Activated naive CD4-positive, alpha-beta T cell treated with anti-CD3 and anti-CD28 coated beads, Interleukin-2, amount 50 U/mL, for 24 hours (primary cell): Measurements from ENCODE around the gene CLSTN2.

Source experiments
- H3K27ac Mint-ChIP-seq: one replicate; pipeline ENCODE4 v1.8.0; 2021; ENCODE audit warnings: mild to moderate bottlenecking, mixed read lengths
- H3K27me3 Mint-ChIP-seq: one replicate; pipeline ENCODE4 v1.8.0; 2021; ENCODE audit warnings: mixed read lengths
- H3K36me3 Mint-ChIP-seq: one replicate; pipeline ENCODE4 v1.8.0; 2021; ENCODE audit warnings: mixed read lengths
- H3K4me1 Mint-ChIP-seq: one replicate; pipeline ENCODE4 v1.8.0; 2021; ENCODE audit warnings: mixed read lengths
- H3K4me3 Mint-ChIP-seq: one replicate; pipeline ENCODE4 v1.8.0; 2021; ENCODE audit warnings: mild to moderate bottlenecking, mixed read lengths
- H3K9me3 Mint-ChIP-seq: one replicate; pipeline ENCODE4 v1.8.0; 2021; ENCODE audit warnings: mixed read lengths

Gene CLSTN2

DNA sequence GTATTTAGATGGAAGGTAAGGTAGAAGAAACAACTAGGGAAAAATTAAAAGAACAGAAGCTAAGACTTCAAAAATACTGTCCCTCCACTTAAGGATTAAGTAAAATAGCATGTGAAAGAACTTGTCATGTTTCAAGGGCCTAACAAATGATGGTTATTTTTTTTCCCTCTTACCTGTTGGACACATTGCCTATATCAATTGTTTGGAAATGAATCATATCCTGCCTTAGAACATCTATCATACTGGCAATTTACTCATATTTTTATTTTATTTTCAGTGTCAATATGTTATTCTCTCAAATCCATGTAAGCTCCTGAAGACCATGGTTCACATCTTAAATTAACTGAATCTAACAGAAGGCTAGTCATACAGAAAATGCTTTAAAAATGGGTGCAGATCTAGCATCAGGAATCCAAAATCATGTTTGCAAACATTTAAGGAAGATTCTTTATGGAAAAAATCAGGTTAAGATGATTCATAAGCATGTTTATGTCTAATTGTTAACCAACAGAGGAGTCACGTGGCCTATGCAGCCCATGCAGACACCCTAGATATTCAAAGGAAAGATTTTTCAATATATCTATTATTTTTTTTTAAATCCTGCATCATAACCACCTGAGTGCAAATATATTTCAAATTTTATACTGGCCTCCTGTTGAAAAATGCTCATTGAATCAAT is 607.1 kb downstream of the CLSTN2 start:
- no peaks in the 10 kb centered on the region for H3K4me1 Mint-ChIP-seq
- no peak overlapping the region for H3K4me3 Mint-ChIP-seq
- H3K36me3 Mint-ChIP-seq: no peaks in the 10 kb centered on the region
- no peaks in the 10 kb centered on the region for H3K9me3 Mint-ChIP-seq
- H3K27me3 Mint-ChIP-seq: peaks cover 2% of the 10 kb centered on the region
- H3K27ac Mint-ChIP-seq: no peak overlapping the region

DNA sequence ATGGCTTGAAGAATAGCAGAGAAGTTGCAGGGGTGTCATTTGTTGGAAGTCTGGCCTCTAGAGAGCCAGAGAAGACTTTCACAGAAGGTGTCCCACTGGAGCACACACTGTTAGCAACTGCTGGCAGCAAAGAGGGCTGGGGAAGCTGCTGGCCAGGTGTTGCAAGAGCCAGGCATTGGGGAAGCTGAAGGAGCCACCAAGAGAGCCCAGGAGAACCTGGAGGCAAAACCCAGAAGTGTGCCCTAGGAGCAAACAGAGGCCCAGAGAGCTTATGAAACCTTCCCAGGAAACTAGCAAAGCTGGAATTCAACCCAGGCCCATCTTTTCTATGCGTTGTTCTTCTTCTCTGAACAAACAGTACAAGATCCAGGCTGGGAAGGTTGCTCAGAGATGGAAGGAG is 610.2 kb downstream of the CLSTN2 start:
- Mint-ChIP-seq H3K36me3 (no peaks in the 10 kb centered on the region), H3K9me3 (no peaks in the 10 kb centered on the region), H3K27me3 (no peaks in the 10 kb centered on the region), H3K4me1 (no peaks in the 10 kb centered on the region), H3K4me3 (no peak overlapping the region), H3K27ac (no peak overlapping the region)

DNA sequence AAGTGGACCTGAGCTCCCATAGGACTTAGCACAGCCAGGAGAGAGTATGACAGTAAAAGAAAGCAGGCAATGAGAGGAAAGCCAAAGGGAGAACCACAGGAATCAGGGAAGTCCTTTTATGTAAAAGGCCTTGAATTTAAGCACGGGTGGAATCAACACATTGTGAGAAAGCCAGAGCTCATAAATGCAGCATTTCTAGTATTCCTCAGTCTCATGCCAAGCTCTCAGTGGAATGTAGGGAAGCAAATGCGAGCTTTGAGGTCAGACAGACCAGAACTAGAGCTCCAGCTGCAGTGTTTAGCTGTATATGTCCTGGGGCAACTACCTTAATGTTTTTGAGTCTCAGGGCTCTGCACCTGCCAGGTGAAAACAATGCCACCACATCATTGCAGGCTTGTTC is 610.8 kb downstream of the CLSTN2 start:
- H3K9me3 Mint-ChIP-seq: no peaks in the 10 kb centered on the region

DNA sequence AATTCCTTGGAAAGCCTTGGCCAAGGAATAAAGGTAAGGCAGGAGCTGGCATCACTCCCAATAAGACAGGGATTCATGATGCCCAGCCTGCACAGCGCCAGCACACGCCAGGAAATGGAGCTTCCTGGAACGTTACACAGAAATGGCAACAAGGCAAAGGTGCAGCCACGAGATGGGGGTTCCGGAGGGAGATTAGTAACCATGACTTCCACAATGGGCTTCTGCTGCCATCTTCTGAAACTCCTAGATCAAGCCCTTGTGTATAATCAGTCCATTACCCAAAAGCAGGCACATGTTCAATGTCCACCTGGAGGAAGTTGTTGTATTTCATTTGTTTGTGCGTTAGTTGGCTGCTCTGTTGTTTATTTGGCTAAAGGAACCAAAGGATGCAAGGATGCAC is 611.7 kb downstream of the CLSTN2 start:
- no peaks in the 10 kb centered on the region for H3K4me1 Mint-ChIP-seq
- H3K9me3 Mint-ChIP-seq: no peaks in the 10 kb centered on the region
- no peaks in the 10 kb centered on the region for H3K27me3 Mint-ChIP-seq
- no peak overlapping the region for H3K4me3 Mint-ChIP-seq
- no peak overlapping the region for H3K27ac Mint-ChIP-seq
- H3K36me3 Mint-ChIP-seq: no peaks in the 10 kb centered on the region

More for the DNA sequence above, 610.8 kb downstream of the CLSTN2 start:
- H3K36me3 Mint-ChIP-seq: no peaks in the 10 kb centered on the region
- no peak overlapping the region for H3K27ac Mint-ChIP-seq
- H3K27me3 Mint-ChIP-seq: no peaks in the 10 kb centered on the region
- no peaks in the 10 kb centered on the region for H3K4me1 Mint-ChIP-seq
- no peak overlapping the region for H3K4me3 Mint-ChIP-seq

DNA sequence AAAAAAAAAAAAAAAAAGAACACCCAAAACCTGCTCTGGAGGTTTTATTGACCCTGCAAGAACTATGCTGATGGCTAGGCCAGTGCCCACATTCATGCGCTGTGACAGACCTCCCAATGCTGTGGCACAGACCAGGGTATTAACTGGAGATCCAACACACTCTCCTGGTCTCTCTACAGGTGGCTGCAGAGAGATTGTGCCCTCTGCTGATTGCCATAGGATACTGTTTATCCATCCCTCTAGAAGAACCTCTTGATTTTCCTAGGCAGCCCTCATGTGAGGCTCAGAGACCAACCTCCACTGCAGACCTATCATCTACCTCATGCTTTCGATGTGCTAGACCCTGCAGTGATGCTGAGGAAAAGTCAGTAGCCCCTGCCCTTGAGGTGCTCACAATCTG is 617.4 kb downstream of the CLSTN2 start:
- Mint-ChIP-seq H3K9me3 (no peaks in the 10 kb centered on the region), H3K36me3 (no peaks in the 10 kb centered on the region), H3K4me3 (no peak overlapping the region), H3K4me1 (no peaks in the 10 kb centered on the region), H3K27me3 (no peaks in the 10 kb centered on the region), H3K27ac (no peak overlapping the region)

DNA sequence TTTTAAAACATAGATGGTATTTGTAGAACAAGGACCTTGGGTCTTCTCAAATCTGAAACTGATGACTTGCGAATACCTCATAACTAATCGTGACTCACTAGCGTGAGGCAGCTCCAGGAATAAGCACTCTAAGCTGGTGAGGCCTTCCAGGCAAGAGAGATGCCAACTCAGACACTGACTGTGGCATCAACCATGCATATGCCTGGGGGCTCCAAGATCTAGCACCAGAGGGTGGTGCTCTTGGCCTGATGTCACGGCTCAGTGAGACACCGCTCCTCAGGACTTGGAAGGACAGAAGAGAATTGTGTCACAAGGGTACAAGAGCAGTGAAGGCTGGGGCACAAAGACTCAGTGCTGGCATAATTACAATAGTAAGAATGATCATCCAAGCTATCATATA is 617.9 kb downstream of the CLSTN2 start:
- no peaks in the 10 kb centered on the region for H3K27me3 Mint-ChIP-seq
- no peaks in the 10 kb centered on the region for H3K4me1 Mint-ChIP-seq

DNA sequence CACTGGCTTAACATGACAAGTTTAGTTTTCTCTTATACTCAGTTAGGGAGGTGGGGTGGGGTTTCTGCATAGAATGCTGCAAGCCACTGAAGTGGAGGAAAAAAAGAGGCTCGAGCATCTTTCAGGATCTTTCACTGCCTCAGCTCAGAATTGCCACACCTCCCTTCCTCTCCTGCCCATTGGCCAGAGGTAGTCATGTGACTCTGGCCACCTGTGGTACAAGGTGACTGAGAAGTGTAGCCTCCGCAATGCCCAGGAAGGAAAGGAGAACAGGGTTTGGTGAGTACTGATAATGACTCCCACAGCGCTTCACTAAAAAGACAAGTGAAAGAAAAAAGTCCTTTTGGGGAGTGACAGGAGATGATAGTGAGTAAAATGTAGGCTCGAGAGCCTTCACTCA is 618.6 kb downstream of the CLSTN2 start:
- Mint-ChIP-seq H3K27me3 (no peaks in the 10 kb centered on the region), H3K4me1 (no peaks in the 10 kb centered on the region), H3K9me3 (no peaks in the 10 kb centered on the region), H3K27ac (no peak overlapping the region), H3K4me3 (no peak overlapping the region), H3K36me3 (no peaks in the 10 kb centered on the region)

More for the DNA sequence above, 617.9 kb downstream of the CLSTN2 start:
- Mint-ChIP-seq H3K9me3 (no peaks in the 10 kb centered on the region), H3K36me3 (no peaks in the 10 kb centered on the region), H3K27ac (no peak overlapping the region), H3K4me3 (no peak overlapping the region)

DNA sequence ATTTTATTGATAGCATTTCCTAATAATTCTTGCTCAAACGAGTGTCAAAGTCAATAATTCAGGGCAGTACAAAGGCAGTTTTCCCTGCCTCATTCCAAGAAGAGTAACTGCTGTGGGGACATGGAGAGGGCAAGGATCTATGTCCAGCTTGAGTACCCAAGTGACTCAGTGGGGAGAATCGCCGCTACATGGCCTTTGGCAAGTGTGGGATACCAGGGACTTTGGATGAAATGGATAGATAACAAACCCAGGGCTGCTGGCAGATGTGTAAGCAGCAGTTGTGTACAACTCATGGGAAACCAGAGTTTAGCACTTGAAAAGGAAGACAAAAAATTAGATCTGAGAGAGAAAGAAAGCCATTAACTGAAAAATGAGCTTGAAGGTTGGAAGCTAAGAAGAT is 620.7 kb downstream of the CLSTN2 start:
- H3K27me3 Mint-ChIP-seq: no peaks in the 10 kb centered on the region
- H3K27ac Mint-ChIP-seq: no peak overlapping the region
- no peak overlapping the region for H3K4me3 Mint-ChIP-seq
- H3K36me3 Mint-ChIP-seq: no peaks in the 10 kb centered on the region
- H3K4me1 Mint-ChIP-seq: no peaks in the 10 kb centered on the region
- H3K9me3 Mint-ChIP-seq: no peaks in the 10 kb centered on the region

DNA sequence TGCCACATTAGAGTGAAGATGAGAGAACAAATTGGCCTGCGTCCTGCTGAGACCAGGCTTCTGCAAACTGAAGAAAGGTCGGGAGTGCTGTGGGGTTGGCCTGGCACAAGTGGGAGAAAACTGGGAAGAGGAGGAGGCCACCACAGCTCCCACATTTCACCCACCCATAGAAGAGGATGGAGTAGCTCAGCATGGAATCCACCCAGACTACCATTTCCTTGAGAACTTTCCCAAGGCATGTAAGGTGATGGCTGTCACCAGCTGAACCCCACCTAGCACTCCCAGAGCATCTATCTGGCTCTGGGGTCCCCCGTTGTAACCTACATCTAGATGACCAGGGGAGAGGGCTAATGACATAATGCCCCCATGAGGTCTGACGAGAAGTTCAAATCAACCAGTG is 622.5 kb downstream of the CLSTN2 start:
- H3K9me3 Mint-ChIP-seq: no peaks in the 10 kb centered on the region
- H3K27me3 Mint-ChIP-seq: no peaks in the 10 kb centered on the region
- H3K4me3 Mint-ChIP-seq: no peak overlapping the region
- H3K36me3 Mint-ChIP-seq: no peaks in the 10 kb centered on the region
- H3K27ac Mint-ChIP-seq: no peak overlapping the region
- no peaks in the 10 kb centered on the region for H3K4me1 Mint-ChIP-seq

DNA sequence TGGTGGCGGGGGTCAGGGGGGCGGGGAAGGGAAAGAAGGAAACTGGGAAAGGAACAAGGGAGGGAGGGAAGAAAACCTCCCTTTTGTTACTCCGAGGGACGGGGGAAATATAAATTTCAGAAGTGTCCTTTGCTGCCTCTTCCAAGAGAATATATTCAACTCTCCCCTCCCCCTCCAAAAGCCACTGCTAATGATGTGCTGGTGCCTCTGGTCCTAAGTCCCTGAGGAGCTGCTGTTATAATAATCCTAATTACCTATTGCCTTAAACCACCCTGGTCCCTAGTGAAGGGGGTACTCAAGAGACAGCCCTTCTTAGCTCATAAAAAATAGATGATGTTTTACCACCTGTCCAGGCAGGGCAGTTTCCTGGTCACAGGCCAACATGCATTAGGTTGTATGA is 624.6 kb downstream of the CLSTN2 start:
- no peak overlapping the region for H3K4me3 Mint-ChIP-seq
- H3K4me1 Mint-ChIP-seq: no peaks in the 10 kb centered on the region
- no peaks in the 10 kb centered on the region for H3K9me3 Mint-ChIP-seq
- no peaks in the 10 kb centered on the region for H3K27me3 Mint-ChIP-seq
- no peaks in the 10 kb centered on the region for H3K36me3 Mint-ChIP-seq
- H3K27ac Mint-ChIP-seq: no peak overlapping the region

DNA sequence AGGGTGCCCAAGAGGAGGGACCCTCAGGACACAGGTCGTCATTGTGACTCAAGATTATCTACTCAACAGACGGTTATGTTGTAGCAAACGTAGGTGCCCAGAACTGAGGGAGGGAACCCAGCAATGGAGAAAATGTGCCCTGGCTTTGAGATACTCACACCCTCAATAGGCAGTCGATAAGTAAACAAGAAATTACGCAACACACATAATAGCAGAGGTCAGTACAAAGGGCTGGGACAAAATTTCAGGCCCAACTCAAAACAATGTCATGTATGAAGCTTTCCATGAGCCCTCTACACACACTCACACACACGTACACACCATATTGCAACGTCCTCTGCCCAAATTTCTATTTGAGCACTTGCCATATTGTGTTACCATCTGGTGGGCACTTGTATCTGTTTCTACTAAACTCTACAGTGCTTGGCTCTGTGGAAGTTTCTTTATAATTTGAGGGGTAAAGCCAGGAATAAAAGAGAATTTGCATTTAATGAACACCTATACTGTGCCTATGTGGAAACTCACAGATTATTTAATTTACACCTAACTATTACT is 628.3 kb downstream of the CLSTN2 start:
- Mint-ChIP-seq H3K9me3 (no peaks in the 10 kb centered on the region), H3K27ac (no peak overlapping the region), H3K36me3 (no peaks in the 10 kb centered on the region), H3K4me3 (no peak overlapping the region), H3K4me1 (no peaks in the 10 kb centered on the region), H3K27me3 (no peaks in the 10 kb centered on the region)

DNA sequence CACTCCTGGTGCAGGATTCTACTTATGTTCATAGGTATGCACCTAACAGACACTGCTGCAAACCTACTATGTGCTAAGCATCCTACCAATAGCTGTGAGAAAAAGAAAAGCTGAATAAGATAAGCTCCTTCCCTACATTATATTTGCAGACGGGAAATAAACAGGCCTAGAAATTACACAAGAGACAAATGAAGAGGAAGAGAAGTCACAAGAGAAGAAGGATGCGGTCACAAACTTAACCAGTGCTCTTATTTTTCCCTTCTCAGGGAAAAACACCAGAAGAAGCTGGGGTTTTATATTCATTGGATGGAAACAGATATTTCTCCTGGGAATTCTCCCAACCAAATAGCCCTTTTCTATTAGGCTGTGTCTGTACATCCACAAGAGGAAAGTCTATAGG is 633.1 kb downstream of the CLSTN2 start:
- Mint-ChIP-seq H3K4me3 (no peak overlapping the region), H3K27me3 (no peaks in the 10 kb centered on the region), H3K9me3 (no peaks in the 10 kb centered on the region), H3K36me3 (no peaks in the 10 kb centered on the region), H3K4me1 (no peaks in the 10 kb centered on the region), H3K27ac (no peak overlapping the region)

DNA sequence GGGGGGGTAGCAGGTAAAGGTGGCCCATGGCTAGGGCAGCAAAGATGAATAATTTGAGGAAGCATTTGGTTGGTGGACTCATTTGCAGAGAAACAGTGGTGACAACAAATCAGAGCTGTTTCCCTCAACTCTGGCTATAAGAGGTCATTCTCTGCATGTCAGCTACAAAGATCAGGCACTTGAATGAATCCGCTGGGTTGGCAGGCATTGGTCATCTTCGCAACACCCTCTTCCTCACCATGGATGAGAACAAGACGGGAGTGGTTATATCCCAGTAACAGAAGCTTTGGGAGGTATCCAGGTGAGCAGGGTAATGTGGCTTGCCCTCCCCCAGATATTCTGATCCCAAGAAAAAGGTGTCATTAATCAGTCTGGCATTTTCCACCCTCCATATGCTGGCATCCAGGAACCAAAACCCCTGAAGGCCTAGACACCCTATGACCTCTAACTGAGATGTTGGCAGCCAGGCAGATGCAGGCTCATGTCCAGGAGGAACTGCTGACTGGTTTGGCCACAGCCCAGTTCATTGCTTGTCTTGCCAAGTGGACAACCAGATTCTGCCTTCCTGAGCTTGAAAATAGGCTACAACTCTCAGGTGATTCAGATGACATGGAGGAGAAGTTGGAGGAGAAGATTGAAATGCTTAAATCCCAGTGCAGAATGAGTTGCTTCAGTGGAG is 634.0 kb downstream of the CLSTN2 start:
- Mint-ChIP-seq H3K4me3 (no peak overlapping the region), H3K9me3 (no peaks in the 10 kb centered on the region), H3K27me3 (no peaks in the 10 kb centered on the region), H3K36me3 (no peaks in the 10 kb centered on the region), H3K4me1 (no peaks in the 10 kb centered on the region), H3K27ac (no peak overlapping the region)

DNA sequence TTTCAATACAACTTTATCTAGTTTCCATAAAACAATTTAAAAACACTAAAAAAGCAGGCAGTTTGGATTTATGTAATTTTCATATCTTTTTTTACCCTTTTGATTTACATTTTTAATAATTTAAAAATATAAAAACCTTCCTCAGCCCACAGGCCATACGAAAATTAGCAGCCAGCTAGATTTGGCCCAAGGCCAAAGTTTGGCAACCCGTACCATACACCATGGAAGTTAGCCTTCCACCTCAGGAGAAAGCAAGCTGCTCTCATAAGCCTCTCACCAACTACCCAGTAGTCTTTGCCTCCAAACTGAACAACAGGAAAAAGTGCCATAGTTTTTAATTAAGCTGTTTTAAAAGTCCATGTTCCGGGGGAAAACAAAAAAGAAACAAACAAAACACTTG is 635.6 kb downstream of the CLSTN2 start:
- Mint-ChIP-seq H3K27me3 (no peaks in the 10 kb centered on the region), H3K9me3 (no peaks in the 10 kb centered on the region), H3K27ac (no peak overlapping the region), H3K4me3 (no peak overlapping the region), H3K36me3 (no peaks in the 10 kb centered on the region), H3K4me1 (no peaks in the 10 kb centered on the region)

DNA sequence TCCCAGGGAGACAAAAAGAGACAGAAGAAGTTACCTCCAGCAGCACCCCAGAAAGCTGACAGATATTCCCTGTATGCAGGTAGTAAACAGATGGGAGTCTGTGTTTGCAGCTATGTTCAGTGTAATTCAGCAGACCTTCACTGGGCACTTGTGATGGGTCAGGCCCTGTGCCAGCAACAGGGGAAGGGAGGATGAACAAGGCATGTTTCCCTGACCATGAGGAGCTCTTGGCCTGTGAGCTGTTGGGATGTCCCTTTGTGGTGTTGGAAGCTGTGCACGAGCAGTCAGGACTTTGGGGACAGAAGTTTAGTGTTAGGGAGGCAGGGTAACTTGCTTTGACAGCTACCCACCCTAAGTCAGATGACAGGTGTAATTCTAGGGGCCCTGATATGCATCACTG is 636.9 kb downstream of the CLSTN2 start:
- H3K4me3 Mint-ChIP-seq: no peak overlapping the region
- H3K27me3 Mint-ChIP-seq: no peaks in the 10 kb centered on the region
- no peak overlapping the region for H3K27ac Mint-ChIP-seq
- H3K36me3 Mint-ChIP-seq: no peaks in the 10 kb centered on the region
- no peaks in the 10 kb centered on the region for H3K9me3 Mint-ChIP-seq
- no peaks in the 10 kb centered on the region for H3K4me1 Mint-ChIP-seq

DNA sequence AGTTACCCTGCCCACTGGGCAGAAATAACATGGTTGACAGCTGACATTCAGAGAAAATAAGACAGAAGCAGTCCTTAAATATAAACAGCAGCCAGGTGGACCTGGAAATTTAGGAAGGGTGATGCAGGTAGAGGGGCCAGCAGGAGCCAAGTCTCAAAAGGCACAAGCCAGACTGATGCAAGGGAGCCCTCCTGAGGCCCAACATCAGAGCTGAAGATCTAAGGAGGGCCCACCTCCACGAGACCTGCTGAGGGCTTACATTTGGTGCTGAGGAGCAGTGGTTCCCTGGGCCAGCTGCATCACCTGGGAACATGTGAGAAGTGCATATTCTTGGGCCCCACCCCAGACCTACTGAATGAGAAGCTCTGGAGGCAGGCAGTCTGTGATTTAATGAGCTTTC is 637.3 kb downstream of the CLSTN2 start:
- H3K4me3 Mint-ChIP-seq: no peak overlapping the region
- no peaks in the 10 kb centered on the region for H3K36me3 Mint-ChIP-seq
- no peak overlapping the region for H3K27ac Mint-ChIP-seq
- no peaks in the 10 kb centered on the region for H3K4me1 Mint-ChIP-seq
- no peaks in the 10 kb centered on the region for H3K9me3 Mint-ChIP-seq
- H3K27me3 Mint-ChIP-seq: no peaks in the 10 kb centered on the region
